H9 (cell line): ENCODE data around the gene ZNF845. TPM values are rescaled to one million over a fixed set of nuclear protein-coding genes. Genes with fewer than 3 reads are reported as not detected.

Source experiments
- DNase-seq: peaks from one replicate; pipeline ENCODE4 v3.0.0-alpha.2; 2017
- H2AFZ ChIP-seq: one replicate; pipeline ENCODE4 v1.6.1; 2013; ENCODE audit warnings: mild to moderate bottlenecking, low read length, control low read depth, moderate library complexity
- H2AK5ac ChIP-seq: 2 replicates; pipeline ENCODE4 v1.6.1; 2013; ENCODE audit warnings: low read length, control low read depth, mixed read lengths; ENCODE audit not compliant: insufficient read length
- H2BK120ac ChIP-seq: one replicate; pipeline ENCODE4 v1.6.1; 2013; ENCODE audit warnings: low read depth, mild to moderate bottlenecking, low read length, control low read depth, inconsistent platforms; ENCODE audit not compliant: poor library complexity, severe bottlenecking
- H2BK12ac ChIP-seq: 2 replicates; pipeline ENCODE4 v1.6.1; 2013; ENCODE audit warnings: low read length, control low read depth, mixed read lengths, low read depth; ENCODE audit not compliant: insufficient read length
- H2BK15ac ChIP-seq: 2 replicates; pipeline ENCODE4 v1.6.1; 2013; ENCODE audit warnings: low read depth, low read length, control low read depth
- H2BK20ac ChIP-seq: one replicate; pipeline ENCODE4 v1.6.1; 2013; ENCODE audit warnings: low read depth, mild to moderate bottlenecking, low read length, control low read depth, inconsistent platforms; ENCODE audit not compliant: poor library complexity, severe bottlenecking
- H2BK5ac ChIP-seq: 2 replicates; pipeline ENCODE4 v1.6.1; 2013; ENCODE audit warnings: low read length, control low read depth, mixed read lengths; ENCODE audit not compliant: insufficient read length
- H3K14ac ChIP-seq: 2 replicates; pipeline ENCODE4 v1.6.1; 2013; ENCODE audit warnings: low read length, control low read depth; ENCODE audit not compliant: insufficient read depth
- H3K18ac ChIP-seq: 2 replicates; pipeline ENCODE4 v1.6.1; 2013; ENCODE audit warnings: low read depth, mild to moderate bottlenecking, mixed read lengths, low read length, control low read depth; ENCODE audit not compliant: insufficient read length
- H3K23ac ChIP-seq: 2 replicates; pipeline ENCODE4 v1.6.1; 2013; ENCODE audit warnings: low read length, control low read depth, mixed read lengths, low read depth; ENCODE audit not compliant: insufficient read length
- H3K23me2 ChIP-seq: 2 replicates; pipeline ENCODE4 v1.6.1; 2013; ENCODE audit warnings: low read depth, mild to moderate bottlenecking, mixed read lengths, low read length, control low read depth; ENCODE audit not compliant: insufficient read length, poor library complexity, severe bottlenecking
- H3K27ac ChIP-seq: 2 replicates; pipeline ENCODE4 v1.5.1; 2013; ENCODE audit warnings: low read length, control low read depth, mixed read lengths, low read depth; ENCODE audit not compliant: insufficient read length
- H3K27me3 ChIP-seq: 2 replicates; pipeline ENCODE4 v1.6.1; 2013; ENCODE audit warnings: low read length, control low read depth, inconsistent platforms; ENCODE audit not compliant: insufficient read depth
- H3K4ac ChIP-seq: 2 replicates; pipeline ENCODE4 v1.6.1; 2013; ENCODE audit warnings: low read depth, mild to moderate bottlenecking, control low read depth, inconsistent platforms, low read length, moderate library complexity
- H3K4me1 ChIP-seq: 2 replicates; pipeline ENCODE4 v1.6.1; 2013; ENCODE audit warnings: low read length, control low read depth, inconsistent platforms; ENCODE audit not compliant: insufficient read depth
- H3K4me2 ChIP-seq: 2 replicates; pipeline ENCODE4 v1.6.1; 2013; ENCODE audit warnings: low read length, control low read depth, mixed read lengths; ENCODE audit not compliant: insufficient read length, insufficient read depth
- H3K56ac ChIP-seq: 2 replicates; pipeline ENCODE4 v1.6.1; 2013; ENCODE audit warnings: low read depth, mild to moderate bottlenecking, mixed read lengths, low read length, control low read depth; ENCODE audit not compliant: insufficient read length
- H3K79me1 ChIP-seq: 2 replicates; pipeline ENCODE4 v1.6.1; 2013; ENCODE audit warnings: low read depth, mild to moderate bottlenecking, moderate library complexity, low read length, control low read depth, inconsistent platforms; ENCODE audit not compliant: insufficient read depth, poor library complexity, severe bottlenecking
- H3K79me2 ChIP-seq: 2 replicates; pipeline ENCODE4 v1.6.1; 2013; ENCODE audit warnings: low read length, control low read depth, inconsistent platforms; ENCODE audit not compliant: insufficient read depth
- H3K9ac ChIP-seq: 2 replicates; pipeline ENCODE4 v1.6.1; 2013; ENCODE audit warnings: low read length, control low read depth, mixed read lengths; ENCODE audit not compliant: insufficient read length; ENCODE audit errors: extremely low read depth
- H3K9me3 ChIP-seq: one replicate; pipeline ENCODE4 v1.6.1; 2013; ENCODE audit warnings: low read depth, low read length, inconsistent platforms; ENCODE audit not compliant: control insufficient read depth
- H3T11ph ChIP-seq: one replicate; pipeline ENCODE4 v1.6.1; 2013; ENCODE audit warnings: mild to moderate bottlenecking, low read length, control low read depth, inconsistent platforms
- H4K20me1 ChIP-seq: one replicate; pipeline ENCODE4 v1.6.1; 2013; ENCODE audit not compliant: control insufficient read depth, insufficient read length, insufficient read depth
- H4K5ac ChIP-seq: 2 replicates; pipeline ENCODE4 v1.6.1; 2013; ENCODE audit warnings: low read depth, mild to moderate bottlenecking, mixed read lengths, low read length, control low read depth; ENCODE audit not compliant: insufficient read length
- H4K8ac ChIP-seq: replicated peaks from 2 replicates; pipeline ENCODE4 v1.6.1; 2013; ENCODE audit warnings: low read length, control low read depth, mixed read lengths, low read depth; ENCODE audit not compliant: insufficient read length
- H4K91ac ChIP-seq: 2 replicates; pipeline ENCODE4 v1.6.1; 2013; ENCODE audit warnings: low read depth, mild to moderate bottlenecking, moderate library complexity, mixed read lengths, low read length, control low read depth; ENCODE audit not compliant: insufficient read length
- H3K27ac Mint-ChIP-seq, 3 experiments: 2 replicates in 2 of 3; 3 replicates in 1 of 3; pipeline ENCODE4 v1.8.0; 2020 to 2021; ENCODE audit warnings: mixed read lengths in 3 of 3, mild to moderate bottlenecking in 1 of 3, moderate library complexity in 1 of 3
- H3K27me3 Mint-ChIP-seq: 2 replicates; pipeline ENCODE4 v1.8.0; 2021; ENCODE audit warnings: low read depth, mild to moderate bottlenecking, moderate library complexity, mixed read lengths
- H3K36me3 Mint-ChIP-seq, 3 experiments: 2 replicates in 2 of 3; 3 replicates in 1 of 3; pipeline ENCODE4 v1.8.0; 2020 to 2021; ENCODE audit warnings: low read depth in 3 of 3, mixed read lengths in 3 of 3; ENCODE audit not compliant: insufficient read depth in 1 of 3
- H3K4me1 Mint-ChIP-seq, 2 experiments: 2 replicates each; pipeline ENCODE4 v1.8.0; 2020; ENCODE audit warnings: mixed read lengths in 2 of 2
- H3K4me3 Mint-ChIP-seq, 2 experiments: 2 replicates in 1 of 2; 3 replicates in 1 of 2; pipeline ENCODE4 v1.8.0; 2020 to 2021; ENCODE audit warnings: mild to moderate bottlenecking in 2 of 2, mixed read lengths in 2 of 2, moderate library complexity in 1 of 2
- H3K9me3 Mint-ChIP-seq, 2 experiments: 2 replicates in 1 of 2; 3 replicates in 1 of 2; pipeline ENCODE4 v1.8.0; 2020; ENCODE audit warnings: mild to moderate bottlenecking in 2 of 2, mixed read lengths in 2 of 2, moderate library complexity in 1 of 2
- CTCF ChIP-seq: fragments of 200-600 bp; sonication (generic); conservative IDR thresholded peaks from 3 replicates; pipeline ENCODE4 v1.8.0; 2021; ENCODE audit warnings: antibody characterized with exemption, mild to moderate bottlenecking
- WGBS: extraction: QIAGEN DNeasy Blood & Tissue Kit; methylation state at CpG from one replicate; pipeline ENCODE4 v1.1.7; 2013; ENCODE audit warnings: missing lambda C conversion rate, low lambda C conversion rate, mixed read lengths; ENCODE audit not compliant: insufficient read length; ENCODE audit errors: extremely low coverage; 5-methylcytosine and 5-hydroxymethylcytosine counted together
- total RNA-seq: library from RNA; stranded (reverse); gene quantifications from 2 replicates; pipeline ENCODE4 v1.2.1, GENCODE V29; 2021

ZNF845 gene
- total RNA-seq, 1 experiment from 2014 or later: 17.4 TPM

- no peak overlapping the region for H3K18ac ChIP-seq
- H3K9me3 Mint-ChIP-seq: peaks cover 83% of the 10 kb centered on the region in 2 experiments
- H3K4me3 Mint-ChIP-seq: no peak overlapping the region
Observed at GRCh38 chr19:53290758-53291549, 42.6 kb upstream of the ZNF845 start.

More at GRCh38 chr19:53290758-53291549, 42.6 kb upstream of the ZNF845 start:
- TF ChIP-seq CTCF: no peak
- peaks cover 5 to 27% (median 21%) of the 10 kb centered on the region in 3 experiments for H3K36me3 Mint-ChIP-seq
- Histone ChIP-seq H4K20me1 (no peaks in the 10 kb centered on the region), H2BK5ac (no peak overlapping the region), H4K91ac (no peak overlapping the region), H3K27me3 (0 out of 2 replicates have a peak, but pooled peaks cover 2% of the 10 kb centered on the region), H3T11ph (no peak overlapping the region), H3K9me3 (peaks cover 15% of the 10 kb centered on the region), H4K5ac (no peak overlapping the region), H2BK15ac (no peak overlapping the region), H3K23ac (no peak overlapping the region), H3K14ac (no peak overlapping the region), H3K27ac (no peak overlapping the region), H3K23me2 (no peaks in the 10 kb centered on the region), H2BK12ac (no peak overlapping the region), H3K4ac (no peak overlapping the region), H4K8ac (no peak overlapping the region), H3K4me2 (no peak overlapping the region), H3K56ac (no peak overlapping the region), H3K9ac (no peak overlapping the region), H2AK5ac (no peak overlapping the region), H3K79me1 (no peaks in the 10 kb centered on the region), H2BK120ac (no peak overlapping the region), H3K79me2 (no peaks in the 10 kb centered on the region), H2BK20ac (no peak overlapping the region), H3K4me1 (no peaks in the 10 kb centered on the region), H2AFZ (no peak overlapping the region)
- H3K4me1 Mint-ChIP-seq: no peaks in the 10 kb centered on the region
- DNase-seq: no peak
- H3K27ac Mint-ChIP-seq: no peak overlapping the region
- WGBS: no CpG with 5 or more reads among the region's 47 CpGs
- H3K27me3 Mint-ChIP-seq: peaks cover 3% of the 10 kb centered on the region
